ENCODE measurements around the gene POLR2B.

The POLR2B gene

DNA sequence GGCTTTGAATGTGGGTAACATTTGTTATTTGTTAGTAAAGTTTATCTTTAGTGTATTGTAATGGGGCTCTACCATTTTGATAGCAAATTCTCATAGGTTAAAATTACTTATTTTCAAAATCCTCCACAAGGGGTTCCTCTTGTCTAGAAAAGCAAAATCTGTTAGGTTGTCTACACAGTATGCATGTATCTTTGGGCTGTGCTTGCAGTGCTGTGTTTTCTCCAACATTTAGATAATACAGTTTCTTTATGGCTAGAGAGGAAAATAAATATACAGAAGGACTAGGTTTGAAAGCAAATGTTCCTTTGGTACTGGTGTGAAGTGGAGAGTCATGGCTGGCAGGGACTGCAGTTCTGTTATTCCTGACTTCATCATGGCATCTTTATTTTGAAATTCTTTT lies 40.3 kb downstream of the POLR2B start:
- H3K4me3 ChIP-seq (ENCODE audit: low read length) = no peak overlapping the region
- H3K79me2 ChIP-seq (ENCODE audit: low read length) = peaks cover 17% of the 10 kb centered on the region
- no peaks in the 10 kb centered on the region for H4K20me1 ChIP-seq (ENCODE audit: insufficient read depth, low read length)
- DNase-seq = no peak
- H2AFZ ChIP-seq (ENCODE audit: low read length) = no peak overlapping the region
- no peaks in the 10 kb centered on the region for H3F3A ChIP-seq (ENCODE audit: insufficient read depth, low read length)
- H3K27ac ChIP-seq (ENCODE audit: low read length) = no peak overlapping the region
- peaks cover 15% of the 10 kb centered on the region for H3K36me3 ChIP-seq (replicated peaks; ENCODE audit: insufficient read depth, low read length)
- H3K9ac ChIP-seq (ENCODE audit: low read length) = no peak overlapping the region
- H3K4me2 ChIP-seq (ENCODE audit: low read depth, low read length) = no peak overlapping the region
- no peaks in the 10 kb centered on the region for H3K9me2 ChIP-seq (replicated peaks; ENCODE audit: insufficient read depth, low read length)
- no peak for TF ChIP-seq CTCF (IDR thresholded peaks at IDR 0.05; ENCODE audit: low read length)
- no peak for TF ChIP-seq EZH2 (optimal IDR thresholded peaks at IDR 0.05; ENCODE audit: low read depth, low read length)
- no peak for TF ChIP-seq EZH2phosphoT487 (IDR thresholded peaks at IDR 0.05; ENCODE audit: low read length)
- no peaks in the 10 kb centered on the region for H3K4me1 ChIP-seq (ENCODE audit: low read length)
- no peaks in the 10 kb centered on the region for H3K27me3 ChIP-seq (replicated peaks; ENCODE audit: insufficient read depth, low read length)
- no peaks in the 10 kb centered on the region for H3K9me3 ChIP-seq (replicated peaks; ENCODE audit: insufficient read depth, low read length)

DNA sequence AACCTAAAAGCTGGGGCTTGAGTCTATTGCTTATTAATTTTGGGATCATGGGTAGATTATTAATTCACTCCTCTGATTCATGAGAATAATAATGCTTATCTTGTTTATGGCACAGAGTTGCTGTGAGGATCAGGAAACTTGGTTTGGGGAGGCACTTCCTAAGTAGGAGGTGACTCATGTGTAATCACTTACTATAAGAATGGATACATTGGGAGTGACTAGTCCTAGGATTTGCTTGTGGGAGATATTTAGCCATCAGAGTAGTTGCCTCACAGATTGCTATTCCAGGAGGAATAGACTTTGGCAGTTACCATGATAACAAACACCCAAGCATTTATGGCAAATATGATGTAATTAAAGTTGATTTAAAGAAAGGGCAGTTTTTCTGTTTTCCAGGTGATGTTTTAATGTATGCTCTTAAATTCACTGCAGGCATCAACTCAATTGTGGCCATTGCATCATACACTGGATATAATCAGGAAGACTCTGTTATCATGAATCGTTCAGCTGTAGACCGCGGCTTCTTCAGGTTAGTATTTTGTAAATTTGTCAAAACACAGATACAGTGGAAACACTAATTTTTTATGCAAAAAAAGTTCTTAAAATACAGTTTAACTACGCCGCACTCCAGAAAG lies 41.9 kb downstream of the POLR2B start:
- Histone ChIP-seq H3K9ac (ENCODE audit: low read length) (no peak overlapping the region), H3K27ac (ENCODE audit: low read length) (no peak overlapping the region), H3K79me2 (ENCODE audit: low read length) (peaks cover 17% of the 10 kb centered on the region), H3F3A (ENCODE audit: insufficient read depth, low read length) (no peaks in the 10 kb centered on the region), H4K20me1 (ENCODE audit: insufficient read depth, low read length) (no peaks in the 10 kb centered on the region), H3K4me2 (ENCODE audit: low read depth, low read length) (no peak overlapping the region), H3K27me3 (replicated peaks; ENCODE audit: insufficient read depth, low read length) (no peaks in the 10 kb centered on the region), H3K4me3 (ENCODE audit: low read length) (no peak overlapping the region), H3K9me3 (replicated peaks; ENCODE audit: insufficient read depth, low read length) (no peaks in the 10 kb centered on the region), H3K9me2 (replicated peaks; ENCODE audit: insufficient read depth, low read length) (no peaks in the 10 kb centered on the region), H3K4me1 (ENCODE audit: low read length) (no peaks in the 10 kb centered on the region), H3K36me3 (replicated peaks; ENCODE audit: insufficient read depth, low read length) (peaks cover 25% of the 10 kb centered on the region), H2AFZ (ENCODE audit: low read length) (no peak overlapping the region)
- no peak for TF ChIP-seq EZH2 (optimal IDR thresholded peaks at IDR 0.05; ENCODE audit: low read depth, low read length)
- TF ChIP-seq EZH2phosphoT487 (IDR thresholded peaks at IDR 0.05; ENCODE audit: low read length) = no peak
- no peak for TF ChIP-seq CTCF (IDR thresholded peaks at IDR 0.05; ENCODE audit: low read length)
- DNase-seq = no peak

- Histone ChIP-seq H3K27ac (ENCODE audit: low read length) (no peak overlapping the region), H3F3A (ENCODE audit: insufficient read depth, low read length) (no peaks in the 10 kb centered on the region), H3K79me2 (ENCODE audit: low read length) (peaks cover 6% of the 10 kb centered on the region; the same call in 1 of the 2 replicates), H3K9me3 (replicated peaks; ENCODE audit: insufficient read depth, low read length) (no peaks in the 10 kb centered on the region), H3K4me2 (ENCODE audit: low read depth, low read length) (no peak overlapping the region), H3K9ac (ENCODE audit: low read length) (no peak overlapping the region), H4K20me1 (ENCODE audit: insufficient read depth, low read length) (no peaks in the 10 kb centered on the region), H3K9me2 (replicated peaks; ENCODE audit: insufficient read depth, low read length) (no peaks in the 10 kb centered on the region), H3K4me1 (ENCODE audit: low read length) (no peaks in the 10 kb centered on the region), H3K4me3 (ENCODE audit: low read length) (no peak overlapping the region), H2AFZ (ENCODE audit: low read length) (no peak overlapping the region), H3K27me3 (replicated peaks; ENCODE audit: insufficient read depth, low read length) (no peaks in the 10 kb centered on the region), H3K36me3 (replicated peaks; ENCODE audit: insufficient read depth, low read length) (peaks cover 27% of the 10 kb centered on the region)
- TF ChIP-seq EZH2 (optimal IDR thresholded peaks at IDR 0.05; ENCODE audit: low read depth, low read length) = no peak
- no peak for TF ChIP-seq CTCF (IDR thresholded peaks at IDR 0.05; ENCODE audit: low read length)
- no peak for TF ChIP-seq EZH2phosphoT487 (IDR thresholded peaks at IDR 0.05; ENCODE audit: low read length)
- DNase-seq = no peak
Observed at GRCh38 chr4:57023104-57023503, 44.4 kb downstream of the POLR2B start.
